Pancreas (tissue), 10 donors: ENCODE measurements around the gene SMCP. TPM values are rescaled to one million over a fixed set of nuclear protein-coding genes. Genes with fewer than 3 reads are reported as not detected.

Source experiments
- ATAC-seq, 4 donors: fragments of 200-7000 bp; cut with Tn5 transposase; one replicate each; pipeline versions ENCODE4 v1.8.0 to v1.9.1; 2020; ENCODE audit warnings: mild to moderate bottlenecking in 4 of 4, moderate library complexity in 4 of 4
- DNase-seq, 6 donors: peaks; one replicate each; pipeline ENCODE4 v3.0.0-alpha.2; 2020
- FAIRE-seq: peaks from 2 replicates; lab custom pipeline; 2012; peaks lifted over from hg19 to GRCh38; lab: Jason Lieb, UNC
- H3K27ac ChIP-seq, 4 donors: fragments of 200-600 bp; sonication (generic); 1 replicate in 3 of 4; 2 replicates in 1 of 4; pipeline versions ENCODE4 v1.5.0 to v1.8.0; 2020
- H3K27me3 ChIP-seq, 4 donors: fragments of 200-600 bp; one replicate each; pipeline ENCODE4 v1.8.0; 2021
- H3K36me3 ChIP-seq, 3 donors: fragments of 200-600 bp; sonication (generic) in 1 of 3; one replicate each; pipeline versions ENCODE4 v1.5.0 to v1.8.0; 2020 to 2021
- H3K4me1 ChIP-seq, 3 donors: fragments of 200-600 bp; one replicate each; pipeline ENCODE4 v1.8.0; 2021
- H3K4me3 ChIP-seq, 4 donors: fragments of 200-600 bp; sonication (generic) in 2 of 4; one replicate each; pipeline versions ENCODE4 v1.5.0 to v1.8.0; 2020 to 2021
- H3K9me3 ChIP-seq, 4 donors: fragments of 200-600 bp; one replicate each; pipeline ENCODE4 v1.8.0; 2021
- WGBS, 2 donors: extraction: QIAGEN DNeasy Blood & Tissue Kit; methylation state at CpG; one replicate each; pipeline ENCODE4 v1.1.7; 2013; 5-methylcytosine and 5-hydroxymethylcytosine counted together
- intact Hi-C, 3 donors: fragments of 100-400 bp; cut with DNase I; formaldehyde crosslinking; loops; one replicate each; pipeline versions ENCODE4 v1.11.1 to v1.14.2; 2022
- polyA plus RNA-seq, 2 donors: library from polyadenylated mRNA; stranded (reverse); fragments of 200-250 nt; gene quantifications; one replicate each; pipeline ENCODE4 v1.2.3, GENCODE V29; 2013
- total RNA-seq, 6 donors: library from RNA; stranded (reverse); fragmentation: NEBNext Ultra II Directional in 4 of 6; extraction: Animal tissue kit (Norgen Biotek cat#: 25700) in 4 of 6; gene quantifications; one replicate each; pipeline versions ENCODE4 v1.2.1 to v1.2.4, GENCODE V29; 2021 to 2023
- TF ChIP-seq, protein P1 (sequence below), 4 donors: fragments of 200-600 bp; sonication (generic) in 3 of 4; IDR thresholded peaks; one replicate each; pipeline versions ENCODE4 v1.5.0 to v1.8.0; 2021; ENCODE audit warnings: antibody characterized with exemption in 4 of 4
- donor health status: healthy with polysubstance abuse.
- donor health status: DM: no; HTN: no; CAD: no; lungs with moderate emphysema.
- donor health status: DM: no; HTN: no; CAD: no.
- donor health status: control.
- donor health status: control.
- donor health status: Bipolar disorder and iron deficiency.
- donor health status: DM: yes; HTN: yes; CAD: no.
- donor health status: DM: no; HTN: no; CAD: no.
- donor health status: DM: no; HTN: no; CAD: no.
- donor health status: DM: yes; HTN: yes; CAD: no.

The SMCP gene
- total and polyA plus RNA-seq, 8 donors = not detected

DNA sequence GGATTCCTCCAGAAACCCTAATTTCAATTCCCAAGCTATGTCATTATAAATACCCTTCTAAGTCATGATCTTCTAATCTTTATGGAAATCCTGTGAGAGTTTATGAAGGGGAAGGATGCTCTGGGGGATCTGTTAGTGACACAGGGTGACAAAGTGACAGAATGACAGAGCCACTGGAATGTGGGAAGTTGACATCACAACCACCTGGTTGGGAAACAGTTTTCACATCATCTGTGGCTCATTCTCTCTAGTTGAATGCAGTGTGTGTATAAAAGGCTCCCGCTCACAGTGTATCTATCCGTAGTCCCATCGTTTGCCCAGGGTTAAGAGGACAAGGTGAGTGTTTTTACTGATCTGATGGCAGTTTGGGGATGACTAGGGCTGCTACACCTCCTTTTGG is 18.4 kb upstream of the SMCP start, which contains the start of gene LCE7A:
Gene LCE7A (plus strand): TSS at position 301 of the 400 bp plus-strand sequence. CDS start 702 bp downstream, outside the sequence.
- intact Hi-C loops = no loop called here
- no peaks in the 10 kb centered on the region for H3K4me1 ChIP-seq
- DNase-seq = no peak
- no peak for ATAC-seq
- H3K9me3 ChIP-seq = no peaks in the 10 kb centered on the region
- 52 to 66% methylated on average over 3 of the region's 3 CpGs for WGBS, 2 donors
- FAIRE-seq = no peak
- H3K4me3 ChIP-seq = no peak within 1 kb of the TSS
- no peak within 1 kb of the TSS for H3K27ac ChIP-seq
- TF ChIP-seq, protein P1, sequence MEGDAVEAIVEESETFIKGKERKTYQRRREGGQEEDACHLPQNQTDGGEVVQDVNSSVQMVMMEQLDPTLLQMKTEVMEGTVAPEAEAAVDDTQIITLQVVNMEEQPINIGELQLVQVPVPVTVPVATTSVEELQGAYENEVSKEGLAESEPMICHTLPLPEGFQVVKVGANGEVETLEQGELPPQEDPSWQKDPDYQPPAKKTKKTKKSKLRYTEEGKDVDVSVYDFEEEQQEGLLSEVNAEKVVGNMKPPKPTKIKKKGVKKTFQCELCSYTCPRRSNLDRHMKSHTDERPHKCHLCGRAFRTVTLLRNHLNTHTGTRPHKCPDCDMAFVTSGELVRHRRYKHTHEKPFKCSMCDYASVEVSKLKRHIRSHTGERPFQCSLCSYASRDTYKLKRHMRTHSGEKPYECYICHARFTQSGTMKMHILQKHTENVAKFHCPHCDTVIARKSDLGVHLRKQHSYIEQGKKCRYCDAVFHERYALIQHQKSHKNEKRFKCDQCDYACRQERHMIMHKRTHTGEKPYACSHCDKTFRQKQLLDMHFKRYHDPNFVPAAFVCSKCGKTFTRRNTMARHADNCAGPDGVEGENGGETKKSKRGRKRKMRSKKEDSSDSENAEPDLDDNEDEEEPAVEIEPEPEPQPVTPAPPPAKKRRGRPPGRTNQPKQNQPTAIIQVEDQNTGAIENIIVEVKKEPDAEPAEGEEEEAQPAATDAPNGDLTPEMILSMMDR (IDR thresholded peaks at IDR 0.05) = no peak
- no peaks in the 10 kb centered on the region for H3K36me3 ChIP-seq
- H3K27me3 ChIP-seq = no peaks in the 10 kb centered on the region

- no peaks in the 10 kb centered on the region for H3K4me1 ChIP-seq
- intact Hi-C loops = no loop called here
- H3K9me3 ChIP-seq = no peaks in the 10 kb centered on the region
- ATAC-seq (no peak), FAIRE-seq (no peak), DNase-seq (no peak)
- no peak overlapping the region for H3K27ac ChIP-seq
- H3K4me3 ChIP-seq = no peak overlapping the region
- TF ChIP-seq, protein P1 (IDR thresholded peaks at IDR 0.05) = no peak
- H3K36me3 ChIP-seq = no peaks in the 10 kb centered on the region
- WGBS, 2 donors = 58 to 60% methylated on average over 3 of the region's 3 CpGs
- no peaks in the 10 kb centered on the region for H3K27me3 ChIP-seq
Measured at GRCh38 chr1:152860129-152860528, 18.0 kb upstream of the SMCP start.

DNA sequence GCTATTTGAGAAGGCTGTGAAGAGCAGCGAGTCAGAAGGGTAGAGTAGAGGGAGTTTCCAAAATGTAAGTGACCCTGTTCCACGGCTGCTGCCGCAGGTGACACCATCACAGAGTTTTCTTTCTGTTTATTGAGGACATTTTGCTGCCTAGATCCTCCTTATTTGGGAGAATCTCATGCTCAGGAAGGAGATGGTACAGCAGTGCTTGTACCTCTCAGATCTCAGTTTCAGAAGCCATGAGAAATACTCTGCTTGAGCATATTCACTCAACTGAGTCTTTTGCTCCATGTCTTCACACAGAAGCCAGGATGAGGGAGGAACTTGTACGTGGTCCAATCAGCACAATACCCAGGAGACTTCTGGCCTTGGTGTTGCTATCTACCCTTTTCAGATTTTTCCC is 16.7 kb upstream of the SMCP start:
- intact Hi-C loops = no loop called here
- FAIRE-seq (no peak), ATAC-seq (no peak), DNase-seq (no peak)
- Histone ChIP-seq H3K9me3 (no peaks in the 10 kb centered on the region), H3K27ac (no peak overlapping the region), H3K27me3 (no peaks in the 10 kb centered on the region), H3K4me3 (no peak overlapping the region), H3K36me3 (no peaks in the 10 kb centered on the region), H3K4me1 (no peaks in the 10 kb centered on the region)
- TF ChIP-seq, protein P1 (IDR thresholded peaks at IDR 0.05) = no peak
- WGBS, 2 donors = 56 to 61% methylated on average over 4 of the region's 4 CpGs

- no peak overlapping the region for H3K4me3 ChIP-seq
- H3K36me3 ChIP-seq = no peaks in the 10 kb centered on the region
- no peak for ATAC-seq
- no peak for DNase-seq
- no peaks in the 10 kb centered on the region for H3K27me3 ChIP-seq
- H3K27ac ChIP-seq = no peak overlapping the region
- intact Hi-C loops = no loop called here
- H3K4me1 ChIP-seq = no peaks in the 10 kb centered on the region
- TF ChIP-seq, protein P1 (IDR thresholded peaks at IDR 0.05) = no peak
- H3K9me3 ChIP-seq = no peaks in the 10 kb centered on the region
- FAIRE-seq = no peak
Measured at GRCh38 chr1:152864443-152864842, 13.7 kb upstream of the SMCP start.

DNA sequence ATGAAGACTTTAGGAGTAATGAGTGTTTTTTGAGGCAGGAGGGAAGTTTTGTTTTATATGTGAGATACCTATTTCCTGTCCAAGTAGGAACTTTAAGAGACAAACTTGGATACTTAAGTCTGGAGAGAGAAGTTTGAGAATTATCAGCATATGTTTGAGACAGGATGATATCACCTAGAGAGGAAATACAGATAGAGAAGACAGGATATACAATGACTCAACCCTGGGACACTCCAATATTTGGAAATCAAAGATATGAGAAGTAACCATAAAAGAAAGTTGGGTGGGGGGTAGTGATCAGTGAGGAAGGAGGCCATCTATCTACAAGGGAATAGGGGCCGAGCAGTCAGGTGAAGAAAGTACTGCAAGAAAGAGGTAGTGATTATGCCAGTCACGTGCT is 11.8 kb upstream of the SMCP start:
- no peak overlapping the region for H3K4me3 ChIP-seq
- intact Hi-C loops = no loop called here
- WGBS, 2 donors = 50 to 59% methylated on average over 2 of the region's 2 CpGs
- no peak overlapping the region for H3K27ac ChIP-seq
- H3K9me3 ChIP-seq = no peaks in the 10 kb centered on the region
- H3K4me1 ChIP-seq = no peaks in the 10 kb centered on the region
- DNase-seq (no peak), ATAC-seq (no peak), FAIRE-seq (no peak)
- TF ChIP-seq, protein P1 (IDR thresholded peaks at IDR 0.05) = no peak
- no peaks in the 10 kb centered on the region for H3K36me3 ChIP-seq
- H3K27me3 ChIP-seq = no peaks in the 10 kb centered on the region
